T-helper 2 cell treated with Interferon-gamma antibody and Interleukin-4, amounts not matched to agents 5 μg/mL and 100 μg/mL, for 36 hours (primary cell): Measurements from ENCODE around the gene LAMA2.

Source experiments
- DNase-seq: peaks from one replicate; pipeline ENCODE4 v3.0.0; 2021; ENCODE audit warnings: low spot score
- H3K27ac Mint-ChIP-seq: one replicate; pipeline ENCODE4 v1.8.0; 2021; ENCODE audit warnings: mild to moderate bottlenecking, mixed read lengths
- H3K27me3 Mint-ChIP-seq: one replicate; pipeline ENCODE4 v1.8.0; 2021; ENCODE audit warnings: low read depth, mixed read lengths
- H3K36me3 Mint-ChIP-seq: one replicate; pipeline ENCODE4 v1.8.0; 2021; ENCODE audit warnings: low read depth, mixed read lengths
- H3K4me1 Mint-ChIP-seq: one replicate; pipeline ENCODE4 v1.8.0; 2021; ENCODE audit warnings: low read depth, mixed read lengths
- H3K4me3 Mint-ChIP-seq: one replicate; pipeline ENCODE4 v1.8.0; 2022; ENCODE audit warnings: mild to moderate bottlenecking, moderate library complexity, mixed read lengths
- H3K9me3 Mint-ChIP-seq: one replicate; pipeline ENCODE4 v1.8.0; 2021; ENCODE audit warnings: mixed read lengths

LAMA2 gene

DNA sequence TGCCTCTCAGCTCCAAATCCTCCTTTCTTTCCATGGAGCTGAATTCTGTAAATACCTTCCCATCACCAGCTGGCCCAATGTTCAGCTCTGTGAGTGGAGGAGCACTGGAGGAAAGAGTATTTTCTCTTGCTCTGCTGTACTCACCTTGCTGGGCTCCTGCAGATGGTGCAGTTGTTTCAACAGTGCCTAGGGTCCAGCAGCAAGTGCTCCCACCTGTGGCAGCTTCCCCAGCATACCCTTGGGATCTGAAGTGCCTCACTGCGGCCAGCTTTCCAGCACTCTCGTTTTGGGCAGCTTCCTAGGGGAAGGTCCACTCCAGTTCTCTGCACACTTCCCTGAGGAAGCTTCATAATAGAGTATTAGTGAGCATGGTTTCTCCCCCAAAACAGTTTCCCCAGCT, 656.1 kb downstream of the LAMA2 start:
- Mint-ChIP-seq H3K9me3 (no peaks in the 10 kb centered on the region), H3K4me1 (peaks cover 2% of the 10 kb centered on the region), H3K27ac (no peak overlapping the region), H3K36me3 (no peaks in the 10 kb centered on the region), H3K4me3 (no peak overlapping the region), H3K27me3 (peaks cover 13% of the 10 kb centered on the region)
- no peak for DNase-seq

DNA sequence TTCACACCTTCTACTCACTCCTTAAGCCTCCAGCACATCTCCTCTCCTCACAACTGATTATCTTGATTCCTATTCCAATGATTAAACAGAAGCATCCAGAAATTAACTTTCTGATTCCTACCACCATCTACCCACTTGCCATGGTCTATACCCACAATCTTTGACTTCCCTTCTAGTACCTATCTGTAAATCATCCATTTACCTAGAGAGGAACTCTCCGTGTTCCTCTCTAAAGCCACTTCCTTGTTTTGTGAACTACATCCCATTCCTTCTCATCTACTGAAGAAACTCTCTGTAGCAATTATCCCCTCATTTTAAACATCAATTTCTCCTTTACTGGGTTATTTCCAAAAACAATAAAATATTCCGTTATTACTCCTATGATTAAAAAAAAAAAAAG, 659.8 kb downstream of the LAMA2 start:
- H3K27ac Mint-ChIP-seq = no peak overlapping the region

DNA sequence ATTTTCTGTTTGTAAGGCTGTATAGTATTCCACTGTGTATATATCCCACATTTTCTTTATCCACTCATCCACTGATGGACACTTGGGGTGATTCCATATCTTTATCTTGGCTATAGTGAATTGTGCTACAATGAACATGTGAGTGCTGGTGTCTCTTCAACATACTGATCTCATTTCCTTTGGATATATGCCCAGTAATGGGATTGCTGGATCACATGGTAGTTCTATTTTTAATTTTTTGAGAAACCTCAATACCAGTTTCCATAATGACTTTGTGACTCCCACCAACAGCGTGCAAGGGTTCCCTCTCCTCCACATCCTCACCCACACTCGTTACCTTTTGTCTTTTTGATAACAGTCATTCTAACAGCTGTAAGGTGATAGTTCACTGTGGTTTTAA, 661.0 kb downstream of the LAMA2 start:
- Mint-ChIP-seq H3K9me3 (no peaks in the 10 kb centered on the region), H3K4me1 (peaks cover 2% of the 10 kb centered on the region), H3K4me3 (no peak overlapping the region), H3K27ac (no peak overlapping the region), H3K27me3 (peaks cover under 1% of the 10 kb centered on the region), H3K36me3 (no peaks in the 10 kb centered on the region)
- no peak for DNase-seq

More for the DNA sequence above, 659.8 kb downstream of the LAMA2 start:
- no peak overlapping the region for H3K4me3 Mint-ChIP-seq
- no peaks in the 10 kb centered on the region for H3K36me3 Mint-ChIP-seq
- H3K27me3 Mint-ChIP-seq = peaks cover 8% of the 10 kb centered on the region
- no peaks in the 10 kb centered on the region for H3K9me3 Mint-ChIP-seq
- H3K4me1 Mint-ChIP-seq = peaks cover 2% of the 10 kb centered on the region
- no peak for DNase-seq

DNA sequence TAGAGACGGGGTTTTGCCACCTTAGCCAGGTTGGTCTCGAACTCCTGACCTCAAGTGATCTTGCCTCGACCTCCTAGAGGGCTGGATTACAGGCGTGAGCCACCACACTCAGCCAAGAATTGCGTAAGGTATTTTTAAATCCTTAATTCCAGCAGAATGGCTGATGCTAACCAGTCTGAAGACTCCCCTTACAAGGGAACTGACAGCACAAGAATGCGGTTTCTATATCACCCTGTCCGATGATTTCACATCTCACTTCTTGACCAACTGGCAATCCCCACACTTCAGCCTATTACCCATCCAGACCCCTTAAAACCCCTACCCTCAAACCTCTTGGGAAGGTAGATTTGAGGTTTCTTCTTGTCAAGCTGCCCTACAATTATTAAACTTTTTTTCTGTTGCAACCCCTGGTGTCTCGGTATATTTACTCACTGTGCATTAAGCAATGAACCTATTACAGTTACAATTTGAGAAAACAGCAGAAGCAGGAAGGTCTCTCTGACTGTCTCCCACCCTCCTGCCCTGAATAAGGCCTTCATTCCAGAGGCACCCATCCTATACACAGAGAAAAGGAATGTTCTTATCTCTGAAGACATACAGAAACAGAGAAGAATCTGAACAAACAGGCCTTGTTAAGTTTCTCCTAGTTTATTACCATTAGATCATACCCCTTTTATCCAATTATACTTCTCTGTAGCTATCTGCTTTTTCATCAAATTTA, 662.1 kb downstream of the LAMA2 start:
- Mint-ChIP-seq H3K27me3 (no peaks in the 10 kb centered on the region), H3K9me3 (no peaks in the 10 kb centered on the region), H3K4me3 (no peak overlapping the region), H3K4me1 (peaks cover 2% of the 10 kb centered on the region), H3K27ac (no peak overlapping the region), H3K36me3 (no peaks in the 10 kb centered on the region)
- DNase-seq = no peak

DNA sequence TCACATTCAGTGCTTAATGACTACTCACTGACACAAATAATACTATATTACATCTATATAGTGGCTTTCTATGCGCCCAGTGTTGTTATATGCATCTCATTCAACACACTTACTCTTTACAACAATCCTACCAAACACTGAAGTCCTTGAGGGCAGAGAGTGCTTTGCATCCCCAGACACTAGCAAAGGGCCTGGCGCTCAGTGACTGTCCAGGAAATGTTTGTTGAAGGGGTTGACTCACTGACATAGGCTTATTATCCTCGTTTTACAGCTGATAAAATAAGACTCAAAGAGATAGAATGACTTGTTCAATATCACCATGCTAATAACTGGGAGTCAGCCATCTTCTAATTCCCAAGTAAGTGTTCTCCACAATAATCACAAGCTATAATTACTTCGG, 663.8 kb downstream of the LAMA2 start:
- Mint-ChIP-seq H3K27me3 (peaks cover 2% of the 10 kb centered on the region), H3K9me3 (no peaks in the 10 kb centered on the region), H3K4me3 (no peak overlapping the region), H3K36me3 (no peaks in the 10 kb centered on the region), H3K4me1 (peaks cover 2% of the 10 kb centered on the region), H3K27ac (no peak overlapping the region)
- DNase-seq = no peak

DNA sequence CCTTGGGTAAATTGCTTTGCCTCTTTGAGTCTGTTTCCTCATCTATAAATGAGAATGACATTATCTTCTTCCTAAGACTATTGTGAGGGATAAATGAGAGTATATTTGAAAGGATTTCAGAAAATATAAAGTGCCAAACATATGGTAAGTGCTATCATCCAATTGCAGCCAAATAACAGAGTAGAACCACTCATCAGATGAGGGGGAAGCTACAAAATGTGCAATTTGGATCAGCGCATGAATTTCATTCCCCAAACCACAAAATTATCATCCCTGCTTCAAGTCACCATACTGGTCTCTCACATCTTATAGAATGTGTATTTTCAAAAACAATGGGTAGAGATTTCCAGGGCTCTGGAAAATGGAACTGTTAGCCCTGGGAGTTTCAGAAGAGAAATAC, 668.5 kb downstream of the LAMA2 start:
- H3K27me3 Mint-ChIP-seq = peaks cover 16% of the 10 kb centered on the region
- no peaks in the 10 kb centered on the region for H3K36me3 Mint-ChIP-seq
- H3K4me1 Mint-ChIP-seq = no peaks in the 10 kb centered on the region

DNA sequence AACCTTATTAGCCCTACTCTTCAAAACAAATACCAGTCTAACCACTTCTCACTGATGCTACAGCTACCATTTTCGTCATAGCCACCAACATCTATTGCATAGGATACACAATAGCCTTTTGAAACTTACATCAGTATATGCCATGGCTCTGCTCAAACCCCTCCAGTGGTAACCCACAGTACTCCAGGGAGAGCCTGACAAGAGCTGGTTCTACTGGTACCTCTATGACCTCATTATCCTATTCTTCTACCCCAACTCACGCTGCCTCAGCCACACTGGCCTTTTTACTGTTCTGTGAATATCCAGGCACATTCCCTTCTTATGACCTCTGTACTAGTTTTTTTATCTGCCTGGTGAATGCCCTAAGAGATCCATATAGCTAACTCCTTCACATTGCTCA, 669.5 kb downstream of the LAMA2 start:
- Mint-ChIP-seq H3K4me3 (no peak overlapping the region), H3K4me1 (no peaks in the 10 kb centered on the region), H3K27me3 (peaks cover 16% of the 10 kb centered on the region), H3K36me3 (no peaks in the 10 kb centered on the region), H3K9me3 (no peaks in the 10 kb centered on the region), H3K27ac (no peak overlapping the region)
- DNase-seq = no peak

More for the DNA sequence above, 668.5 kb downstream of the LAMA2 start:
- no peak overlapping the region for H3K27ac Mint-ChIP-seq
- H3K4me3 Mint-ChIP-seq = no peak overlapping the region
- no peak for DNase-seq
- H3K9me3 Mint-ChIP-seq = no peaks in the 10 kb centered on the region

DNA sequence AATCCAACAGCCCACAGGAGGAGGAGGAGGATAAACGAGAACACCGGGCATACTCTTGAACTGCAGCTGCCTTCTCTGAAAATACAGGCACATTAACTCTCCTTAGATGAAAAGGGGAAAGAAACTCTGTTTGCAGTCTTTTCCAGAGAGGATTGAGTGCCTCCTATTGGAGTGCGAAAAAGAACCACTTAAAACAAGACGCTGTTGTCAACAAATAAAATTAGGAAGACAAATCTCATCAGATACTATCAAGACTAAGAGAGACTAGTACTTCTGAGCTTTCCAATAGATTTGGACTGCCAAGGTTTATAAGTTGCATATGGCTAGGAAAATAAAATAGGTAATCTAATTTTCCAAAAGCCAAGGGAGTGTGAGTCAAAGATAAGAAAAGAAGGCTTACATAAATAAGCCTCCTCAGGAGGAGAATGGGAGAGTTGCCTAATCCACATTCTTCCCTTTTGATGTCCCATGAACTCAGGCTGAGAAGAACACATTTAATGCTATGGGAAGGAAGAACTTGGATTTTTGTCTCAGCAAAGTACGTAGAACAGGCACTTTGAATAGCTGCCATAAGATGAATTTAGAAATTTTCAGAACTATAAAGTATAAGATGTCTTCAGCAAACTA, 672.4 kb downstream of the LAMA2 start:
- no peak overlapping the region for H3K4me3 Mint-ChIP-seq
- peaks cover 16% of the 10 kb centered on the region for H3K27me3 Mint-ChIP-seq
- no peaks in the 10 kb centered on the region for H3K4me1 Mint-ChIP-seq

DNA sequence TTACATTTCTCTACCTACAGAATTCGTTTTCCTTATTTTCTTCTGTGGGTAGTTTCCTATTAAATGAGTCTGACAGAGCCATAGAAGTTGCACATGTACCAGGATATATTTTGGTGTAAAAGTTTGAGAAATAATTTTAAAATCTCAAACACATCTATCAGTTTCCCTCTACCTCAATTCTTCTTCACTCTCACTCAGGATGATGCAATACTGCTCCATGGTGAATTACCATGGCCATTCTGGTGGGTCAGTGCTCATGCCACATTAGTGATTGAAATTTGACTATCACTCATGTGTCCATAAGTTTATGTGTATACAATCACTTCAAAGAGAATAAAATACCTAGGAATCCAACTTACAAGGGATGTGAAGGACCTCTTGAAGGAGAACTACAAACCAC, 675.3 kb downstream of the LAMA2 start:
- no peaks in the 10 kb centered on the region for H3K4me1 Mint-ChIP-seq
- H3K27me3 Mint-ChIP-seq = peaks cover 15% of the 10 kb centered on the region
- no peak overlapping the region for H3K4me3 Mint-ChIP-seq
- H3K27ac Mint-ChIP-seq = no peak overlapping the region
- no peak for DNase-seq
- no peaks in the 10 kb centered on the region for H3K9me3 Mint-ChIP-seq
- H3K36me3 Mint-ChIP-seq = no peaks in the 10 kb centered on the region

More for the DNA sequence above, 672.4 kb downstream of the LAMA2 start:
- no peak overlapping the region for H3K27ac Mint-ChIP-seq
- no peaks in the 10 kb centered on the region for H3K9me3 Mint-ChIP-seq
- H3K36me3 Mint-ChIP-seq = no peaks in the 10 kb centered on the region
- no peak for DNase-seq

DNA sequence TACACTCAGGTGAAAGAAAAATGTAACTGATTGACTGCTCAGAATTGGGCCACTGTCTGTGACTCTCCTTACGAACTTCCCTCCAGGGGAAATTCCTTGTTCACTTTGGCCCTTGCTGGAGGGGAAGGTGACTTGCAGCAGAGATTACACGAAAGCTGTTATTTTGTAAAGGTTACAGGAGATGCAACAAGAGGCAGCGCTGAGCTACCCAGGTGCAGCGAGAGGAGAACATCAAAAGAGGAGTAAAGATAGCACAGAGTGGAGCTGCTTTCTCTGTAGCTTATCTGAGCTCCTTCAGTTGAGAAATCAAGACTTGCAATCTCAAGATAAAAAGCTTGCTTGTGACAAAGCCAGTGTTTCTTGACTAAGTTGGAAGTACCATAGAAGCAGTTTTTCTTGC, 682.4 kb downstream of the LAMA2 start:
- no peak overlapping the region for H3K27ac Mint-ChIP-seq
- no peaks in the 10 kb centered on the region for H3K9me3 Mint-ChIP-seq
- no peak overlapping the region for H3K4me3 Mint-ChIP-seq
- no peak for DNase-seq
- peaks cover 13% of the 10 kb centered on the region for H3K27me3 Mint-ChIP-seq
- H3K36me3 Mint-ChIP-seq = no peaks in the 10 kb centered on the region
- no peaks in the 10 kb centered on the region for H3K4me1 Mint-ChIP-seq

DNA sequence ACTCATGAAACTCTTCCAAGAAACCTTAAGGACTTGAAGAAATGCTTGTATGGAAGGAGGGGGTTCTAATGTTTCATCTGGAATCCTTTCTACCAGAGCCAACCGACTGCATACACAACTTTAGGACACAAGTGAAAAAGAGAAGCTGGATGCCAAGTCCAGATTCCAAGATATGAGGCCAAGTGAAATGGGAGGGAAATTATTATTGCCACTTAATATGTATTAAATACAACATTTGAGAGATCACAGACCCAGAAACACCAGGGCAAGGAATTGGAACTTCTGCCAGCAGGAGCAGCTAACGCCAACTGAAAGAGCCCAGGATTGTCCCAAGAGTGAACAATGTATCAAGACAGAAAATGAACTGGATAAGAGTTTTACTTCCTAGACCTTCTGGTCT, 682.9 kb downstream of the LAMA2 start:
- no peaks in the 10 kb centered on the region for H3K9me3 Mint-ChIP-seq

More for the DNA sequence above, 682.9 kb downstream of the LAMA2 start:
- Mint-ChIP-seq H3K36me3 (no peaks in the 10 kb centered on the region), H3K27ac (no peak overlapping the region), H3K4me1 (no peaks in the 10 kb centered on the region), H3K27me3 (peaks cover 10% of the 10 kb centered on the region), H3K4me3 (no peak overlapping the region)
- no peak for DNase-seq
